CD4-positive, alpha-beta memory T cell (primary cell): ENCODE results near the gene BLNK. TPM values are rescaled to one million over a fixed set of nuclear protein-coding genes. Genes with fewer than 3 reads are reported as not detected.
"Not testable (repeated sequence)": the region's sequence is repeated elsewhere in the genome, so short reads cannot be mapped to it uniquely, and the experiment has no call there.

Experiments
- CTCF ChIA-PET: fragments of 350-600 bp; sonication (Branson Sonifier 250); formaldehyde crosslinking; loops from one replicate; lab custom pipeline; 2021; ENCODE audit warnings: inconsistent platforms; ENCODE audit not compliant: partially characterized antibody; lab: Charles Lee
- POLR2A ChIA-PET: fragments of 350-600 bp; sonication (Branson Sonifier 250); formaldehyde crosslinking; loops from one replicate; lab custom pipeline; 2021; ENCODE audit not compliant: partially characterized antibody; lab: Charles Lee
- DNase-seq, 5 donors: peaks; one replicate each; pipeline versions ENCODE4 v3.0.0 to v3.0.0-alpha.2; 2020 to 2022; ENCODE audit warnings: mixed read lengths in 1 of 5
- H3K27ac ChIP-seq: one replicate; pipeline ENCODE4 v1.7.0; 2013; ENCODE audit warnings: low read depth, low read length
- H3K27me3 ChIP-seq: 2 replicates; pipeline ENCODE4 v1.7.0; 2013; ENCODE audit warnings: mild to moderate bottlenecking, low read length, moderate library complexity; ENCODE audit not compliant: insufficient read depth
- H3K36me3 ChIP-seq: 2 replicates; pipeline ENCODE4 v1.7.0; 2013; ENCODE audit warnings: mild to moderate bottlenecking, low read length, moderate library complexity; ENCODE audit not compliant: insufficient read depth
- H3K4me1 ChIP-seq: 2 replicates; pipeline ENCODE4 v1.7.0; 2013; ENCODE audit warnings: mild to moderate bottlenecking, low read length, moderate library complexity; ENCODE audit not compliant: insufficient read depth
- H3K4me3 ChIP-seq, 2 donors: one replicate each; pipeline ENCODE4 v1.7.0; 2013; ENCODE audit warnings: low read length in 2 of 2, mild to moderate bottlenecking in 1 of 2
- H3K9me3 ChIP-seq, 2 donors: one replicate each; pipeline ENCODE4 v1.7.0; 2013; ENCODE audit warnings: low read length in 2 of 2, control low read depth in 1 of 2; ENCODE audit not compliant: control insufficient read depth in 1 of 2
- H3K27ac Mint-ChIP-seq, 7 donors: one replicate each; pipeline ENCODE4 v1.8.0; 2020 to 2021; ENCODE audit warnings: mixed read lengths in 7 of 7, mild to moderate bottlenecking in 6 of 7, inconsistent platforms in 3 of 7, moderate library complexity in 3 of 7
- H3K27me3 Mint-ChIP-seq, 2 donors: one replicate each; pipeline ENCODE4 v1.8.0; 2020 to 2021; ENCODE audit warnings: mixed read lengths in 2 of 2
- H3K36me3 Mint-ChIP-seq, 2 donors: one replicate each; pipeline ENCODE4 v1.8.0; 2020 to 2021; ENCODE audit warnings: mixed read lengths in 2 of 2, inconsistent platforms in 1 of 2, mild to moderate bottlenecking in 1 of 2
- H3K4me1 Mint-ChIP-seq, 4 donors: one replicate each; pipeline ENCODE4 v1.8.0; 2020 to 2021; ENCODE audit warnings: mixed read lengths in 4 of 4, mild to moderate bottlenecking in 1 of 4
- H3K4me3 Mint-ChIP-seq, 8 donors: one replicate each; pipeline ENCODE4 v1.8.0; 2020 to 2021; ENCODE audit warnings: mixed read lengths in 8 of 8, mild to moderate bottlenecking in 7 of 8, moderate library complexity in 6 of 8, inconsistent platforms in 3 of 8
- H3K9me3 Mint-ChIP-seq, 8 donors: one replicate each; pipeline ENCODE4 v1.8.0; 2020 to 2021; ENCODE audit warnings: mixed read lengths in 8 of 8, mild to moderate bottlenecking in 5 of 8, inconsistent platforms in 3 of 8, moderate library complexity in 1 of 8
- intact Hi-C: fragments of 100-400 bp; cut with micrococcal nuclease; formaldehyde crosslinking; loops from one replicate; pipeline ENCODE4 v1.15.1; 2023
- polyA plus RNA-seq, 2 donors: library from polyadenylated mRNA; unstranded; fragments of 300-500 nt; fragmentation: Illumina TruSeq; gene quantifications; one replicate each; pipeline ENCODE4 v1.2.3, GENCODE V29; 2021
- total RNA-seq, 2 experiments: library from RNA; stranded (reverse); gene quantifications; one replicate each; pipeline ENCODE4 v1.2.3, GENCODE V29; 2021

Gene BLNK
- total and polyA plus RNA-seq, 4 experiments from 2014 or later: 0.19 to 1.0 TPM; not detected in 2

- intact Hi-C loops: no loop called here
- no peaks in the 10 kb centered on the region for H3K4me1 Mint-ChIP-seq
- Histone ChIP-seq H3K4me1 (no peaks in the 10 kb centered on the region), H3K9me3 (no peaks in the 10 kb centered on the region), H3K27me3 (peaks cover 3% of the 10 kb centered on the region), H3K27ac (no peak overlapping the region), H3K36me3 (no peaks in the 10 kb centered on the region), H3K4me3 (no peak overlapping the region)
- ChIA-PET CTCF (interaction anchor here (1.5 kb wide), 1 partner anchor 16 kb away, joined by 6 read pairs; no protein-coding TSS in a partner anchor), POLR2A (no interaction called here)
- no peak overlapping the region for H3K4me3 Mint-ChIP-seq
- peaks cover 6 to 15% of the 10 kb centered on the region in 2 donors for H3K27me3 Mint-ChIP-seq
- no peaks in the 10 kb centered on the region for H3K9me3 Mint-ChIP-seq
- H3K36me3 Mint-ChIP-seq: no peaks in the 10 kb centered on the region
- DNase-seq: no peak
- H3K27ac Mint-ChIP-seq: no peak overlapping the region
These were observed 58.5 kb downstream of the BLNK start for GRCh38 chr10:96212911-96213310.

- DNase-seq: no peak
- Mint-ChIP-seq H3K27ac (no peak overlapping the region), H3K9me3 (no peaks in the 10 kb centered on the region), H3K27me3 (peaks cover 8 to 12% of the 10 kb centered on the region in 2 donors), H3K4me3 (no peak overlapping the region), H3K4me1 (no peaks in the 10 kb centered on the region), H3K36me3 (no peaks in the 10 kb centered on the region)
- Histone ChIP-seq H3K4me1 (no peaks in the 10 kb centered on the region), H3K4me3 (no peak overlapping the region), H3K27me3 (peaks cover under 1% of the 10 kb centered on the region), H3K36me3 (no peaks in the 10 kb centered on the region), H3K27ac (no peak overlapping the region), H3K9me3 (no peaks in the 10 kb centered on the region)
- POLR2A ChIA-PET: no interaction called here
- intact Hi-C loops: no loop called here
- CTCF ChIA-PET: no interaction called here
These were observed 59.6 kb downstream of the BLNK start for GRCh38 chr10:96211764-96212163.

GRCh38 chr10:96208946-96209345, 62.4 kb downstream of the BLNK start:
- DNase-seq: no peak
- H3K4me1 ChIP-seq: no peaks in the 10 kb centered on the region
- H3K27ac Mint-ChIP-seq: no peak overlapping the region
- H3K36me3 Mint-ChIP-seq: no peaks in the 10 kb centered on the region
- peaks cover 3 to 8% of the 10 kb centered on the region in 2 donors for H3K27me3 Mint-ChIP-seq
- no peak overlapping the region for H3K27ac ChIP-seq
- no peaks in the 10 kb centered on the region for H3K9me3 ChIP-seq
- ChIA-PET CTCF (no interaction called here), POLR2A (no interaction called here)
- no peaks in the 10 kb centered on the region for H3K9me3 Mint-ChIP-seq
- H3K36me3 ChIP-seq: no peaks in the 10 kb centered on the region
- no peak overlapping the region for H3K4me3 Mint-ChIP-seq
- H3K4me1 Mint-ChIP-seq: no peaks in the 10 kb centered on the region
- intact Hi-C loops: no loop called here
- no peak overlapping the region for H3K4me3 ChIP-seq
- no peaks in the 10 kb centered on the region for H3K27me3 ChIP-seq

- DNase-seq: no peak
- H3K27me3 ChIP-seq: no peaks in the 10 kb centered on the region
- intact Hi-C loops: no loop called here
- H3K4me3 ChIP-seq: no peak overlapping the region
- no peaks in the 10 kb centered on the region for H3K4me1 Mint-ChIP-seq
- H3K4me3 Mint-ChIP-seq: no peak overlapping the region
- no peaks in the 10 kb centered on the region for H3K36me3 ChIP-seq
- ChIA-PET POLR2A (no interaction called here), CTCF (no interaction called here)
- no peaks in the 10 kb centered on the region for H3K9me3 Mint-ChIP-seq
- no peak overlapping the region for H3K27ac ChIP-seq
- no peaks in the 10 kb centered on the region for H3K4me1 ChIP-seq
- no peaks in the 10 kb centered on the region for H3K36me3 Mint-ChIP-seq
- H3K27ac Mint-ChIP-seq: no peak overlapping the region
- H3K9me3 ChIP-seq: no peaks in the 10 kb centered on the region
- peaks cover 0 to 7% of the 10 kb centered on the region in 2 donors for H3K27me3 Mint-ChIP-seq
These were observed 63.1 kb downstream of the BLNK start for GRCh38 chr10:96208271-96208670.

GRCh38 chr10:96205580-96205979, 65.8 kb downstream of the BLNK start:
- CTCF ChIA-PET: no interaction called here
- Histone ChIP-seq H3K4me3 (no peak overlapping the region), H3K36me3 (no peaks in the 10 kb centered on the region), H3K9me3 (no peaks in the 10 kb centered on the region), H3K4me1 (no peaks in the 10 kb centered on the region), H3K27me3 (no peaks in the 10 kb centered on the region), H3K27ac (no peak overlapping the region)
- H3K4me1 Mint-ChIP-seq: no peaks in the 10 kb centered on the region
- no peaks in the 10 kb centered on the region for H3K9me3 Mint-ChIP-seq
- no peaks in the 10 kb centered on the region for H3K36me3 Mint-ChIP-seq
- POLR2A ChIA-PET: no interaction called here
- no peak overlapping the region for H3K4me3 Mint-ChIP-seq
- intact Hi-C loops: no loop called here
- H3K27me3 Mint-ChIP-seq: peaks cover 7% of the 10 kb centered on the region in 2 donors
- no peak overlapping the region for H3K27ac Mint-ChIP-seq
- DNase-seq: no peak

GRCh38 chr10:96201525-96201924, 69.8 kb downstream of the BLNK start:
- H3K4me1 ChIP-seq: no peaks in the 10 kb centered on the region
- peaks cover 11 to 14% of the 10 kb centered on the region in 2 donors for H3K27me3 Mint-ChIP-seq
- CTCF ChIA-PET: no interaction called here
- DNase-seq: no peak
- H3K36me3 ChIP-seq: no peaks in the 10 kb centered on the region
- no peaks in the 10 kb centered on the region for H3K27me3 ChIP-seq
- no peak overlapping the region for H3K4me3 Mint-ChIP-seq
- no peaks in the 10 kb centered on the region for H3K9me3 Mint-ChIP-seq
- no peaks in the 10 kb centered on the region for H3K4me1 Mint-ChIP-seq
- no peaks in the 10 kb centered on the region for H3K9me3 ChIP-seq
- H3K27ac Mint-ChIP-seq: no peak overlapping the region
- intact Hi-C loops: no loop called here
- no peaks in the 10 kb centered on the region for H3K36me3 Mint-ChIP-seq
- no peak overlapping the region for H3K4me3 ChIP-seq
- H3K27ac ChIP-seq: no peak overlapping the region
- POLR2A ChIA-PET: no interaction called here

GRCh38 chr10:96189505-96189904, 81.9 kb downstream of the BLNK start:
- H3K9me3 ChIP-seq, CTCF ChIA-PET, H3K4me1 ChIP-seq, H3K27ac ChIP-seq, H3K4me3 ChIP-seq, H3K4me1 Mint-ChIP-seq, DNase-seq, H3K27me3 ChIP-seq, H3K4me3 Mint-ChIP-seq, H3K36me3 Mint-ChIP-seq, intact Hi-C loops, POLR2A ChIA-PET, H3K36me3 ChIP-seq, H3K27ac Mint-ChIP-seq: not testable (repeated sequence)
- Mint-ChIP-seq H3K9me3 (peaks cover 0 to 28% (median 10%) of the 10 kb centered on the region in 8 donors), H3K27me3 (peaks cover 13 to 22% of the 10 kb centered on the region in 2 donors)

GRCh38 chr10:96188916-96189315, 82.5 kb downstream of the BLNK start:
- H3K27me3 Mint-ChIP-seq: peaks cover 13 to 26% of the 10 kb centered on the region in 2 donors
- DNase-seq: no peak
- no peaks in the 10 kb centered on the region for H3K4me1 Mint-ChIP-seq
- intact Hi-C loops: no loop called here
- H3K9me3 Mint-ChIP-seq: peaks cover 0 to 29% (median 11%) of the 10 kb centered on the region in 8 donors
- Histone ChIP-seq H3K36me3 (no peaks in the 10 kb centered on the region), H3K27ac (no peak overlapping the region), H3K9me3 (no peaks in the 10 kb centered on the region), H3K4me3 (no peak overlapping the region), H3K27me3 (no peaks in the 10 kb centered on the region), H3K4me1 (no peaks in the 10 kb centered on the region)
- ChIA-PET CTCF (no interaction called here), POLR2A (no interaction called here)
- H3K36me3 Mint-ChIP-seq: peaks cover 0 to 2% of the 10 kb centered on the region in 2 donors
- H3K4me3 Mint-ChIP-seq: no peak overlapping the region
- no peak overlapping the region for H3K27ac Mint-ChIP-seq
